ACHN (cell line): ENCODE results near the gene LRRK2.
"Not testable (repeated sequence)": the region's sequence is repeated elsewhere in the genome, so short reads cannot be mapped to it uniquely, and the experiment has no call there.

ENCODE experiments used
- DNase-seq: peaks from one replicate; pipeline ENCODE4 v3.0.0-alpha.2; 2015
- in situ Hi-C: cut with HindIII; loops from 2 replicates; pipeline ENCODE4 v1.10.0; 2017; ENCODE audit warnings: low sequenced_read_pairs, low pct_ligation_motif_present, low pct_unique_long_range_greater_than_20kb

The LRRK2 gene

DNA sequence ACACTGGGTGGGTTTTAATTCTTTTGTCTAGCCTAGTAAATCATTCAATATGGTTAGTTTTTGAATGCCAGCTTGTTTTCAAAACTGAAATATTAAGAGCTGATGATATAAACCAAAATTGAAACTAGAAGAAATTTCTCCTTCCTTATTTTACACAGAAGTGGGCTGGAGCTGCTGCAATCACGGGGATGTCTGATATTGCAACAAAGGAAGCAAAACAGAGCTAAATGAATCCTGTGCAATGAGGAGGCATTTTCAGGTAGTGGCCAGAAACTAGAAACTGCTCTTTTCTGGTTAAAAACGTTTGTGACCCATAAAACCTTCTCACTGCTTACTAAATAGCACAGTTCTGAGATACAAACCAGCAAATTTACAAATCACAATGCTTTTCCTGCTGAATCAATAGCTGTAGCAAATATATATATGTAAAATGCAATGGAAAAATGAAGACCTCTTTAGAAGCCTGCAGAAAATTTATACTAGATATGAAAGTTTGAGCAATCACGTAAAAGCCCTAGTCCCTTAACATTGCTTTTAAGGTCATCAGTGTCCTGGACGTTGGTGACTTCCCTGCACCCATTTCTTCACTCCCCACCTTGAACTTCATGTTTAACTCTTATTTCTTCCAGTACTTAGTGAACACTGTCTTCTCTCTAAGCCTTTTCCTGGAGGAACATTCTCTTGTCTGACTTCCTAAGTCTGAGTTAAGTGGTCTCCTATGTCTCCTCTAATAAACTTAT is 15.9 kb upstream of the LRRK2 start:
- DNase-seq: no peak
- in situ Hi-C loops: no loop called here

DNA sequence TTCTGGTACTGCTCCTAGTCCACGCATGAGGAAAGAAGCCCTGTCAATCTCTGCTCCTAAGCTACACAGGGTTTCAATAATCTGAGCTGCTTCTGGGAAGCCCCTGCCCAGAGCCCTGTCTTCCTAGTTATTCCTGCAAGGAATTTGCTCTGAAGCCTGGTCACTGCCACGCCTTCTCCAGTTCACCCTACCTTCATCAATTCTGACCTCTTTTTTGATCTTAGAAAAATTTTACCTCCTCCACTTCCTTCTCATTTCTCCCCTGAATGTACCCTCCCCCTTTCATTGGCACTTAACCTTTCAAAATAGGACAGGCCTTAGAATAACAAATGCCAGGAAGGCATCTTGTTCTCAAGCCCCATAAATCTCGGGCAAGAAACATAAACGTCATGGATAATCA is 14.9 kb upstream of the LRRK2 start:
- in situ Hi-C loops: no loop called here
- DNase-seq: no peak

DNA sequence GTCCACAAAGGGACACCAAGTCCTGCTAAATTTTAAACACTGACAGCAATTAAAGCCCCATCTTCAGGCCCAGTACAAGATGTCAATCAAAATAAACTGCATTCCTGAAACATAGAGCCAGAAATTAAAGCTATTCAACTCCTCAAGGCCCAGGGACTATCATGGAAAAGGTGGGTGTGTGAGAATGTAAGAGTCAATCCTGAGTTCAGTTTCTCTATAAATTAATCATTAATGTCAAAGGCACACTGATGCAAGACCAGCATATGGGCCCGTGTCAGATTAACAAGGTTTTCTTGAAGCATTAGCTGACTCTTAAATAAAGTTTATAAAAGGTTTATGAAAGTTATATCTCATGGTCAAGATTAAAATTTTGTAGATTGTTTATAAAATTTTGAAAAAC is 13.6 kb upstream of the LRRK2 start:
- in situ Hi-C loops, DNase-seq: not testable (repeated sequence)

GRCh38 chr12:40212566-40212965 is 12.2 kb upstream of the LRRK2 start:
- no peak for DNase-seq
- in situ Hi-C loops: no loop called here

DNA sequence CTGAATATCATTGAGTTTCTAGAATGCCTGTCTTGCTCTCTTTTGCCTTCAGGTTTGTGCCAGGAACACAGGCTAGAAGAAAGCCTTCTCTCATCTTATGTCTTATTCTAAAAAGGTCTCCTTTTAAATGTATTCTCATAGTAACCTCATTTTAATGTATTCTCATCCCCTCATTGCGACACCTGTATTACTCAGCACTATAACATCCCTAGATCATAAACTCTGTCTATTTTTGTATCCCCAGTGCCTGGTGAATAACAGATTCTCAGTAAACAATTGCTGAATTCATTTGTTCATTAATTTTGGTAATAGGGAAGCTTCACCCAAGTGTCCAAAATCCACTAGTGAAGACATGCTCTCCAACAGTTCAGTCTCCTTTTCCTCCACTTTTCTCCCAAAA is 8.8 kb upstream of the LRRK2 start:
- in situ Hi-C loops: no loop called here
- no peak for DNase-seq

- in situ Hi-C loops: no loop called here
- DNase-seq: no peak
Observed at GRCh38 chr12:40216516-40217288, 8.1 kb upstream of the LRRK2 start.

- in situ Hi-C loops: no loop called here
- no peak for DNase-seq
Observed at GRCh38 chr12:40219760-40220159, 5.0 kb upstream of the LRRK2 start.

- no peak for DNase-seq
- in situ Hi-C loops: no loop called here
Observed at GRCh38 chr12:40222247-40222646, 2.5 kb upstream of the LRRK2 start.

DNA sequence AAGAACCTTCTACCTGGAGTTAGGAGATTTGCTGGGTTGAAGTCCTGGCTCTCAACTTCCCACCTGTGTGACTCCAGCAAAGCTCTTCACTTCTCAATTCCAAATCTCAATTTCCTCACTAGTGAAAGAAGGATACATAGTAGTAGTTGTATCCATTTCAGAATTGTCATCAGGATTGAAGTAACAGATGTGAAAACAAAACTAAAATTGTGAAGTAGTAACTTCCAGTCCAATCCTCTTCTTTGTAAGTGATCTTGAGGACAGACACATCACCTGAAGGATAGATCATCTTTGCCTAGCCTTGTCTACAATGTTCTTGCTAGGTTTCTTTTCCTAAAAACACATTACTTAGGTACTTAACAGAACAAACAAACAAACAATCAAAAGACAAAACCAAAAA is 1.2 kb upstream of the LRRK2 start:
- DNase-seq: no peak
- in situ Hi-C loops: no loop called here

DNA sequence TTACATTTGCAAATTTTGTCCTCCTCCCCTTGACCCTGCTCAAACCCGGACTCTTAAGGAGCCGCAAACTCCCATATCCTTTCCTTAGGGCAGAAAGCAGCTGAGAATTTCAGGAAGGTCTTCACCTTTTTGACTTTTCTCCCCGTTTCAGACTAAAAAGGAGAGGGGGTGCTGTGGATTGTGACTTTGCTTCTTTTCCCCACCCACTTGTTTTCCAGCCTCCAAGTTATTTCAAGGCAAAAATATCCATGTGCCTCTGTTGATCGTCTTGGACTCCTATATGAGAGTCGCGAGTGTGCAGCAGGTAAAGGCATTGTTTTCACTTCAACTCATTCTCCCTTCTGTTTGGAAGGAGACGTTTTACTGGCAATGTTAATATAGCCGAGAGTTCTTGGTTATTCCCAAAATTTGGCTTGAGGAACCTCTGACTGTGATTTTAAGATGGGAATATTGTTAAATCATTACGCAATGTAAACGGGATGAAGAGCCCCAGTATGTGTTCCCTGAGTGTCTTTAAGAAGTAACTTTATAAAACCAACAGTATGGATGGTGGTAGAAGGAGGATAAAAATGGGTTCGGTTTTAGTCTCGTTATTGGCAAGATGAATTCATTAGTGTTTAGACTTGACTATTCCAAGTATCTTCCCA is 663 bp downstream of the LRRK2 start:
- in situ Hi-C loops: no loop called here
- DNase-seq: peak; percentile 29

GRCh38 chr12:40225984-40226602 is 1.3 kb downstream of the LRRK2 start:
- in situ Hi-C loops: no loop called here
- DNase-seq: peak; percentile 83

DNA sequence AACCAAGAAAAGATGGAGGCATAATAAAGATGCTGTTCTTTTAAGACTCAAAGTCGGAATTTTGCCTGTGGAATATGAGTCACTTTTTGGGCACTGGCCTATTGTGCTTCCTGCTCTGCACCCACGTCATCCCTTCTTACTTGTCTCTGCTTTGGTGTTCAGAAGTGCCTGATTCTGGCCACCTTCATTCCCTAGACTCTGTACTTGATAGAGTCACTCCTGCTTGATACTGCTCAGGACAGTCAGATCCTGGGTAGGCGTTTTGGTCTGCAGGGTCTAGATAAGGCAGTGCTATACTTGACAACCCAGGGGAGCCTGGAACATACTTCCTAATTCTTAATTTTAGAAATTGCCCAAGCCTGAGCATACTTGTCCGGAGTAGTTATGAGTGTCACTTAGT is 1.9 kb downstream of the LRRK2 start:
- in situ Hi-C loops: no loop called here
- DNase-seq: peak; percentile 92

- no peak for DNase-seq
- in situ Hi-C loops: no loop called here
Observed at GRCh38 chr12:40227447-40227846, 2.6 kb downstream of the LRRK2 start.

- in situ Hi-C loops: no loop called here
Observed at GRCh38 chr12:40228727-40229126, 3.9 kb downstream of the LRRK2 start.

GRCh38 chr12:40229690-40230651 is 5.2 kb downstream of the LRRK2 start:
- in situ Hi-C loops: no loop called here
- no peak for DNase-seq

More at GRCh38 chr12:40228727-40229126, 3.9 kb downstream of the LRRK2 start:
- no peak for DNase-seq

- no peak for DNase-seq
- in situ Hi-C loops: no loop called here
Observed at GRCh38 chr12:40232602-40233001, 7.8 kb downstream of the LRRK2 start.

GRCh38 chr12:40233741-40234367 is 9.1 kb downstream of the LRRK2 start:
- in situ Hi-C loops: no loop called here
- no peak for DNase-seq

DNA sequence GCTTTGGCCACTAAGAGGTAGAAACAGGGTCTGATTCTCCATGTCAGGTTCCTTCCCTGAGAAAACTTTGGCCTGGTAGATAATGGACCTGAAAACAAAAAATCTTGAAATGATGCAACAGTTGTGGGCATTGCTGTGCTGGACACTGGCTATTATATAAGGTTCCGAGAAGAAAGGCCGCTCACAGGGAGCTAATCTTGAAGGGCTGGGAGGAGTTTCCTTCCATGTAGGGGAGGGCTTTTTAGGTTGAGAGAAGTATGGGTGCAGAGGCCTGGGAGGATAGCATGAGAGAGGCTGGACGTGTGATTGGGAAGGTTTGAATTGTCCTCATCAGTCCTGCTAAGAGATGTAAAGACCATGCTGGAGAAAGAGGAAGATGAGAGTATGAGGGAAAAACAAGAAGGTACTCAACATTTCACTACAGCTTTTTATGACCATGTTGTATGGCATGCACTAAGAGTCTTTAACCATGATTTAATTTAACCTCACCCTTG is 11.6 kb downstream of the LRRK2 start:
- DNase-seq: no peak
- in situ Hi-C loops: no loop called here
